Stimulated activated CD4-positive, alpha-beta T cell treated with anti-CD3 and anti-CD28 coated beads, Interleukin-12 subunit alpha, Interleukin-12 subunit beta, amount 100 ng/mL, for 4 hours (primary cell): ENCODE data around the gene TASOR2.

Experiments used
- DNase-seq: peaks from one replicate; pipeline ENCODE4 v3.0.0-alpha.2; 2020

TASOR2 gene

GRCh38 chr10:5684971-5685763 is 529 bp downstream of the TASOR2 start:
- DNase-seq: peak; percentile 60

- DNase-seq: no peak
These were observed 1.2 kb downstream of the TASOR2 start for GRCh38 chr10:5685764-5686240.

- DNase-seq: no peak
These were observed 3.9 kb downstream of the TASOR2 start for GRCh38 chr10:5688587-5688986.

GRCh38 chr10:5691786-5692185 is 7.1 kb downstream of the TASOR2 start:
- no peak for DNase-seq

- peak; percentile 47 for DNase-seq
These were observed 8.1 kb downstream of the TASOR2 start for GRCh38 chr10:5692461-5693358.

GRCh38 chr10:5694573-5694972 is 9.9 kb downstream of the TASOR2 start:
- no peak for DNase-seq

- DNase-seq: no peak
These were observed 12.7 kb downstream of the TASOR2 start for GRCh38 chr10:5697342-5697741.

- DNase-seq: no peak
These were observed 13.4 kb downstream of the TASOR2 start for GRCh38 chr10:5698062-5698461.

- no peak for DNase-seq
These were observed 23.7 kb downstream of the TASOR2 start for GRCh38 chr10:5708356-5708755.

- no peak for DNase-seq
These were observed 25.2 kb downstream of the TASOR2 start for GRCh38 chr10:5709865-5710264.

GRCh38 chr10:5710859-5711258 is 26.2 kb downstream of the TASOR2 start:
- no peak for DNase-seq

GRCh38 chr10:5711642-5712041 is 27.0 kb downstream of the TASOR2 start:
- DNase-seq: no peak

- DNase-seq: no peak
These were observed 34.9 kb downstream of the TASOR2 start for GRCh38 chr10:5719546-5719945.

- no peak for DNase-seq
These were observed 35.5 kb downstream of the TASOR2 start for GRCh38 chr10:5720182-5720581.

- DNase-seq: no peak
These were observed 39.1 kb downstream of the TASOR2 start for GRCh38 chr10:5723692-5724091.

GRCh38 chr10:5730766-5731165 is 46.1 kb downstream of the TASOR2 start:
- DNase-seq: no peak

GRCh38 chr10:5731559-5731958 is 46.9 kb downstream of the TASOR2 start:
- DNase-seq: no peak

GRCh38 chr10:5732141-5732540 is 47.5 kb downstream of the TASOR2 start:
- no peak for DNase-seq
